Measurements from ENCODE around the gene ZDHHC4. TPM values are rescaled to one million over a fixed set of nuclear protein-coding genes. Genes with fewer than 3 reads are reported as not detected.

Gene ZDHHC4
- total and polyA plus RNA-seq, 4 donors: 44.1 to 79.6 (median 51.8) TPM

GRCh38 chr7:6616854-6617643 lies 39.8 kb downstream of the ZDHHC4 start:
- Histone ChIP-seq H3K27me3 (ENCODE audit: control insufficient read depth in 3 of 3, insufficient read depth in 3 of 3, low read length in 2 of 3) (no peaks in the 10 kb centered on the region), H3K4me1 (ENCODE audit: control insufficient read depth in 5 of 5, insufficient read depth in 5 of 5, low read length in 5 of 5) (peaks cover 0 to 17% (median 0%) of the 10 kb centered on the region in 5 donors), H3K9ac (ENCODE audit: insufficient read depth in 1 of 2, low read length in 2 of 2) (no peak overlapping the region), H3K36me3 (ENCODE audit: control insufficient read depth in 4 of 4, insufficient read depth in 4 of 4, low read length in 4 of 4) (peaks cover 0 to 12% (median 8%) of the 10 kb centered on the region in 4 donors), H3K27ac (ENCODE audit: low read depth in 1 of 2, low read length in 1 of 2) (no peak overlapping the region), H3K4me3 (no peak overlapping the region), H3K9me3 (ENCODE audit: control insufficient read depth in 4 of 4, insufficient read depth in 3 of 4, low read length in 3 of 4) (peaks cover 0 to 2% (median 0%) of the 10 kb centered on the region in 4 donors)
- DNase-seq (no peak), ATAC-seq (ENCODE audit: insufficient read depth, low FRiP score) (no peak)
- no peak for TF ChIP-seq CTCF (IDR thresholded peaks at IDR 0.05; ENCODE audit: control extremely low read depth, extremely low read depth)
- 90 to 91% methylated on average over 20 of the region's 20 CpGs for WGBS, 2 donors

GRCh38 chr7:6618621-6619020 lies 41.4 kb downstream of the ZDHHC4 start:
- DNase-seq (no peak), ATAC-seq (ENCODE audit: insufficient read depth, low FRiP score) (no peak)
- Histone ChIP-seq H3K9me3 (ENCODE audit: control insufficient read depth in 4 of 4, insufficient read depth in 3 of 4, low read length in 3 of 4) (peaks cover 0 to 3% (median 0%) of the 10 kb centered on the region in 4 donors), H3K4me1 (ENCODE audit: control insufficient read depth in 5 of 5, insufficient read depth in 5 of 5, low read length in 5 of 5) (peaks cover 0 to 17% (median 0%) of the 10 kb centered on the region in 5 donors), H3K27me3 (ENCODE audit: control insufficient read depth in 3 of 3, insufficient read depth in 3 of 3, low read length in 2 of 3) (no peaks in the 10 kb centered on the region), H3K4me3 (no peak overlapping the region), H3K9ac (ENCODE audit: insufficient read depth in 1 of 2, low read length in 2 of 2) (no peak overlapping the region), H3K36me3 (ENCODE audit: control insufficient read depth in 4 of 4, insufficient read depth in 4 of 4, low read length in 4 of 4) (peaks cover 0 to 22% (median 11%) of the 10 kb centered on the region in 4 donors), H3K27ac (ENCODE audit: low read depth in 1 of 2, low read length in 1 of 2) (no peak overlapping the region)
- no peak for TF ChIP-seq CTCF (IDR thresholded peaks at IDR 0.05; ENCODE audit: control extremely low read depth, extremely low read depth)
- 81 to 84% methylated on average over 4 of the region's 4 CpGs for WGBS, 2 donors

GRCh38 chr7:6619961-6620360 lies 42.7 kb downstream of the ZDHHC4 start:
- 74 to 95% methylated on average over 3 of the region's 3 CpGs for WGBS, 2 donors

More at GRCh38 chr7:6619961-6620360, 42.7 kb downstream of the ZDHHC4 start:
- ATAC-seq (ENCODE audit: insufficient read depth, low FRiP score) (no peak), DNase-seq (no peak)
- H3K9ac ChIP-seq (ENCODE audit: insufficient read depth in 1 of 2, low read length in 2 of 2): no peak overlapping the region
- H3K9me3 ChIP-seq (ENCODE audit: control insufficient read depth in 4 of 4, insufficient read depth in 3 of 4, low read length in 3 of 4): peaks cover 0 to 3% (median 0%) of the 10 kb centered on the region in 4 donors
- no peaks in the 10 kb centered on the region for H3K27me3 ChIP-seq (ENCODE audit: control insufficient read depth in 3 of 3, insufficient read depth in 3 of 3, low read length in 2 of 3)
- no peak overlapping the region for H3K27ac ChIP-seq (ENCODE audit: low read depth in 1 of 2, low read length in 1 of 2)
- H3K4me3 ChIP-seq: no peak overlapping the region
- no peak for TF ChIP-seq CTCF (IDR thresholded peaks at IDR 0.05; ENCODE audit: control extremely low read depth, extremely low read depth)
- peaks cover 0 to 25% (median 11%) of the 10 kb centered on the region in 4 donors for H3K36me3 ChIP-seq (ENCODE audit: control insufficient read depth in 4 of 4, insufficient read depth in 4 of 4, low read length in 4 of 4)
- H3K4me1 ChIP-seq (ENCODE audit: control insufficient read depth in 5 of 5, insufficient read depth in 5 of 5, low read length in 5 of 5): peaks cover 0 to 11% (median 0%) of the 10 kb centered on the region in 5 donors
